Glomerular endothelial cell (primary cell): Measurements from ENCODE around the gene STIM2. TPM values are rescaled to one million over a fixed set of nuclear protein-coding genes. Genes with fewer than 3 reads are reported as not detected.
"Not testable (repeated sequence)": the region's sequence is repeated elsewhere in the genome, so short reads cannot be mapped to it uniquely, and the experiment has no call there.

Experiments used
- DNase-seq: peaks from one replicate; pipeline ENCODE4 v3.0.0-alpha.2; 2011; ENCODE audit warnings: low read depth, low spot score; ENCODE audit errors: extremely low read depth
- total RNA-seq: library from RNA; depleted of rRNA; stranded (reverse); fragments of >200 nt; gene quantifications from 2 replicates; pipeline ENCODE4 v1.2.3, GENCODE V29; 2015

Gene STIM2
- total RNA-seq, 1 donor from 2014 or later: 12.2 TPM

DNA sequence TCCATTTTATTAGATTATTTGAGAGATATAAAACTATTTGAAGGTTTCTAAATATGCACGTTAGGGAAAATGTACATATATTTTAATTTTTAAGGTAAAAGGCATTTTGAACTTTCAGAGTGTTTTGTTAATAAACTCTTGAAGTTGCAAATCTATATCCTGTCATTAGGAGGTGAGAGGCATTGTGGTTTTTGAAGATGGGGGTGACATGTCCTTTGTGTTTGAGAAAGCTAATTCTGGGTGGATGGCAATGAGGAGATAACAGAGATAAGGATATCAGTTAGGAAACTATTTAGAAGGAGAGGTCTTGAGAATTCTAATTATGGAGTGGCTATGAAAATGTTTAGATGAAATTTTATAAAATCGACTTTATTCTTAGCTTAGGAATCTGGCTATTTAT is 6.1 kb downstream of the STIM2 start:
- DNase-seq: no peak

DNA sequence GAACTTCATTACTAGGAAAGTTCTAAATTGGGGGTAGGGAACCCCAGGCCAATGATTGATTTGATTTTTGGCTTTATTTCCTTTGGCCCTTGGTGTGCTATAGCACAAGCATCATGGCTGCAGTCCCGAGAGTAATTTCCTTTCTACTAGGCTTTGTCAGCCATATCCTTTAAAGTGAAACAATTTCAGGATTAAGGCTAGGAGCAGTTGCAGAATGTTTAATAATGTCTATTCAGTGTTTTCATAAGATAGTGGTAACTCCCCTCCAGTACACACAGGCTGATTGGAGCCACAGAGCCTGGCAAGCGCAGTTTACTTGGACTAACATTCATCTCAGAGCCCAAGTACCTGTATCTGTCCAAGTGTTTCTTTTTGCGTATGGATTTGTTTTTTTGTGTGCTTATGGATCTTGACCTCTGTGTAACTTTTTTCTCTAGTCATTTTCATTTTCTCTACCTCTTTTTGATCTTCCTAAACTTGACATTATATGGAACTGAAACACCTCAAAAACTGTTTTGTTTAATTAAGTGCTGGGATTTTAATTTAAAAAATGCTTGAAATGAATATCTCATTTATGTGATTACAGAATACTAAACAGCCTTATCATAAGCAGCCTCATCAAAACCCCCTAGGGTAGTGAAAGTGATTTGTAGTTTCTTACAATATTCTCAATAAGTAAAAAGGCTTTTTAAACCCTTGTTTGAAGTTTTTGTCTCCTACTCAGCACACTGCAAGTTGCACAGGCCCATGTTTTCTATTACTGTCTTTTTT is 7.5 kb downstream of the STIM2 start:
- no peak for DNase-seq

DNA sequence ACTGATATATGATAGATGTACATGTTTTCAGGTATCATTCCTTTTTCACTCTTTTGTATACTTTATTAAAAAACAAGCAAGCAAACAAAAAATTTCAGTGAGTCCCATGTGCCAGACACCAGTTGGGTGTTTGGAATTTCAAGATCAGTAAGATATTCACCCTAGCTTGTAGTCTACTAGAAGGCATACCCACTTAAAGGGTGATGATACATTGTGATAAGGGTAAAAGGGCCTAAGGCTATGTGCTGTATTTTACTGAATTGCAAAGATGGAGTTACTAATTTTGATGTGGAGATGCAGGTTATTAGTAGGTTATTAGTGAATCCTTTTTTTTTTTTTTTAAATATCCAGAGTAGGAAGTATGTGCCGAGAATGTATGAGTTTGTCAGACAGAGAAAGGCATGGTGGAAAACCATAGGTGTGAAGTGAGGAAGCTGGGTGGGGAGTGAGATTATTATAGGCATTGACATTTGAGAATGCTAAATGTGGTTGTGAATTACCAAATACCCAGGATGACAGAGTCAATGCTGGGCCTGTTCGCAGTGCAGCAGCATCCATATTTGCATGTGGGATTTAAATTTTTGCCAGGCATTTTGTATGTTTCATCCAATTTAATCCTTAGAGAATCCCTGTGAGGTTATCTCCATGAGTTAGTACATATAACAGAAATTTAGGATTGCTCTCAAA is 10.1 kb downstream of the STIM2 start:
- no peak for DNase-seq

DNA sequence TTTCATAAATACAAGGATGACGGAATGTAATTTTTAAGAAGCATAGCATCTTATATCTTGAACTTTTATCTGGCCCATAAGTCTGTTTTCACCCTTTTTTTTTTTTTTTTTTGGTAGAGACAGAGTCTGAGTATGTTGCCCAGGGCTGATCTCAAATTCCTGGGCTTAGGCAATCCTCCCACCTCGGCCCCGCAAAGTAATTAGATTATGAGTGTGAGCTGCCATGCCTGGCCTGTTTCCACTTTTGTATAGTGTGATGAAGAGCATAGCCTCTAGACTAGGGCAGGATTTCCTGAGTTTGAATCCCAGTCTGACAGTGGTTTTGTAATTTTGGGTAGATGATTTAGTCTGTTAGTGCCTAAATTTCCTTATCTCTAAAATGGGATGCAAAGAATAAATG is 11.0 kb downstream of the STIM2 start:
- DNase-seq: no peak

DNA sequence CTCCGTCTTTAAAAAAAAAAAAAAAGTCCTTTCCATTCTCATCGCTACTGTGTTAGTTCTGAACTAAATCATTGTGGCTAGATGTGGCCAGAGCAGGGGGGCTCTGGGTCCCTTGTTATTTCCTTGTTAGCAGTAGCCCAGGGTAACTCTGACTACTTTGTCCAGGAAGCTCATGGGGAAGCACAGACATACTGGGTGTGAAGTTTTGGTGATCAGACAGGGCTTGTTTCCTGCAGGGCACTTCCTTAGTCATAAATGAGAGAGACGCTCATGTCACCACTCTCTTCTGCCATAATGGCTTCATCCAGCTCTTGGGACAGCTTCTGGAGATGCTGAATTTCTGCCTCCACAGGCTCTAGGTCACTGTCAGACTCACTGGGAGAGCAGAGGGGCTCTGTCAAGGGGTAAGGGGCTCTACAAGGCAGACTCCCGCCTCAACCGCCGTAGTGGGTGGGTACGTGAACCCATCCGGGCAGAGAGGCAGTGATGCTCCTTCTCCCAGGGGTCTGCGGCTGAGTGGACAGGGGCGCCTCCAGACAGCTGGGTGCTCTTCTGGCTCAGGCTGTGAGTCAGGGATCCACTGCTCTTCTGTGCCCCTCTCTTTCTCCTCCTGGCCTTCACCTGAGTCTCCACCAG is 12.9 kb downstream of the STIM2 start:
- DNase-seq: no peak

DNA sequence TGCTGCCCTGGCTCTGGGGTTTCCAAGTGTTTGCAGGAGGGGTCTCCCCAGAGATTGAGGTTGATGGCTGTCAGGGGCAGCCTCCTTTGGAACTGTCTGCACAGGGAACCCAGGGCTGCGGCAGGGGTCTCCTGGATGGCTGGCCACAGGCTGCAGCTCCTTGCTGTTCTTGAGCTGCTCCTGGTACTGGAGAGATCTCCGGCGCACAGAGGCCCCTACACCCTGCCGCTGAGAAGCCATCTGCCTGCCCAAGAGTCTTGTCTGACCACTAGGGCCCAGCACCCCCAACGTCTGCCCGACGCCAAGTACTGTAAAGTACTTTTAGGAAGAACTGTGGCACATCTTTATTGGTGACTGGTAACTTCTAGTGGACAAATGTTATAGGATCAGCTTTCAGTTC is 13.5 kb downstream of the STIM2 start:
- DNase-seq: no peak

DNA sequence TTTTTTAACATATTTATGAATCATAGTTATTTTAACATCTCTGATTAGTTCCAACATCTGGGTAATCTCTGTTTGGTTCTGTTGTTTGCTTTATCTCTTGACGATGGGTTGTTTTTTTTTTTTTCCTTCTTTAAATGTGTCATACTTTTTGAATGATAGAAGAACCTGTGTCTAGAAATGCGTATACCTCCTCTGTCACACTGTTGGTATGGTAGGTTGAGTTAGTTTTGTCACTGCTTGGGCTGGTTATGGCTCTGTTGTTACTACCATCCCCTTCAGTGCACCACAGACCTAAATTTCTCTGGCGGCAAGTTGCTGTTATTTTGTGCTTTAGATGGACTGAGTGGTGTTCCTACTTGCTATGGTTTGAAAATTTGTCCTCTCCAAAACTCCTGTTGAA is 16.8 kb downstream of the STIM2 start:
- DNase-seq: no peak

DNA sequence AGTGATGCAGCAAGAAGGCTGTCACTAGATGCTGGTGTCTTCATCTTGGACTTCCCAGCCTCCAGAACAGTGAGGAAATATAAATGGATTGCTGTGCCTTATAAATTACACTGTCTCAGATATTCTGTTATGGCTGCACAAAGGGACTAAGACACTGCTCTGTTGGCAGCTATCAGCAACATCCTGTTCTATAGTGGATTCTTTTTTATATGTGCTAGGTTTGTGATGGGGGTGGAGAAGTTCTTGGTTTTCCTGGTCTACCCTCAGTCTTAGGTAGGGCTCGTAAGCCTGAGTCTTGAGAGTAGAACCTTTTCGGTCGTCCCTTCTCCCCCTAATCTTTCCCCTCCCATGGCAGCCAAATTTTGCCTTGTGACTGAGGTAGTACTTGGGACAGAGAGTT is 17.3 kb downstream of the STIM2 start:
- DNase-seq: no peak

DNA sequence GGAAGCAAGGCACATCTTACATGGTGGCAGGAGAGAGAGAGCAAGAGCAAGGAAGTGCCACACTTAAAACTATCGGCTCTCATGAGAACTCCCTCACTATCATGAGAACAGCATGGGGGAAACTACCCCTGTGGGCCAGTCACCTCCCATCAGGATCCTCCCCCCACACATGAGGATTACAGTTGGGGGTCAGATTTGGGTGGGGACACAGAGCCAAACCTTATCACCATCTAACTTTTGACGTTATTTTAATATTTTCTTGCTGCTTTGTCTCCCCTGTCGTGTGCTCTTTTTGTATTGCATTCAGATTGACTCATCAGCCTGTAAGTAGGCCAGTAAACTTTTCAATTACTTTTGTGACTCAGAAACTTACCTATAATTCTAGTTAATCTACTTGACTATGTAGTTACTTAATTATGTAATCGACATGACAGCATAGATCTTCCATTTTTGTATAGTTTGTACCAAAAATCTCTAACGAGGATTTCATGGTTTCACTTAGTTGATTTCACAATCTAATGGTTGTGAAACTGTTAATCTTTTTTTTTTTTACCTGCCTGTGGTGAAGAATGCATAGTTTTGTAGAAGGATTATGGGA is 18.3 kb downstream of the STIM2 start:
- no peak for DNase-seq

DNA sequence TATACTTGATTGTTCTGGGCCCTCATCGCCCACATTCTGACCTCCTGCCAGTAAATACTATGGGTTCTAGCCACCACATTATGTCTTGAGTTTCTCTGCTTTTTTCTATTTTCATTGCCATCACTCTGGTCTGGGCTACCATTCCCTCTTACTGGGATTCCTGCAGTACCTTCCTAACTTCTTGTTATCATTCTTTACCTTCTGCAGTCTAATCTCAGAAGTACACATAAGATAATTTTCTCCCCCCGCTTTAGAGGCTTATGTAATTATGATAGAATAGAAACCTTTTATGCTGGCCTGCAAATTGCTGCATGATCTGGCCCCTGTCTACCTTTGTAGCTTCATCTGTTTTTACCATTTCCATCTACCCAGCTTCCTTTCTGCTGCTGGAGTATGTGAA is 19.2 kb downstream of the STIM2 start:
- DNase-seq: no peak

DNA sequence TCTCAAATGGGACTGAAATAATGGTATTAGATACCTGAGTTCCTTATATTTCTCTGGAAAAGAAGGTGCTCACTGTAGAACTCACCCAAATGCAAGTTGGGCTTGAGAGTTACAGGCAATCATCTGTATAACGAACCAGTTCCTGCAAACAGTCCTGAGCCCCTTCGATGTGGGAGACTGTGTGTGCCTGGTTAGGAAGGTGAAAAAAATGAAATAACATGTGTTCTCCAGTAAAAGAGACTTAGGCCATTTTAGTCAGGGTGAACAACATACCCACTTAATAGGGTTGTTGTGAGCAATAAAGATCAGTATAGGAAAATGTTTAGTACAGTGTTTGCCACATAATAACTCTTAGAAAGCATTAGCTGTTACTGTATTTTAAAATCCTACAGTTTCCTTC is 23.4 kb downstream of the STIM2 start:
- no peak for DNase-seq

DNA sequence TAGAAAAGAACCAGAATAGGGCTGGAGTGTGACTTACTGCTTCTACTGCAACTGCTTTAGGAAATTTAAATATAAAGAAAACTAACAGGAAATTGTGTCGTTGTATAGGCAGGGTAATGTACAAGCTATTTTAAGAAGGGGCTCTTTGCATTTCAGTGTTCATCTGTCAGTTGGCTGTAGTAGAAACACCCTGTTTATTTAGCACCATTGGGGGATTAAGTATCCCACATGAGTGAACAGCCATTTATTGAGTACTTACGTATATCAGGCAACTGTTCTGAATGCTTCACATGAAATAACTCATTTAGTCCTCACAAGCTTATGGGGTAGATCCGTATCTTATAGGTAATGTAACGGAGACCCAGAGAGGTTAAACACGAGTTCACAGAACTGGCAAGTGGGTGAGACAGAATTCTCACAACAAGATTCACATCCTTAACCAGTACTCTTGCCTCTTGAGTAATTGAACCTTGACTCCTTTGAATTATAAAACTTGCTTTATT is 23.9 kb downstream of the STIM2 start:
- DNase-seq: no peak

DNA sequence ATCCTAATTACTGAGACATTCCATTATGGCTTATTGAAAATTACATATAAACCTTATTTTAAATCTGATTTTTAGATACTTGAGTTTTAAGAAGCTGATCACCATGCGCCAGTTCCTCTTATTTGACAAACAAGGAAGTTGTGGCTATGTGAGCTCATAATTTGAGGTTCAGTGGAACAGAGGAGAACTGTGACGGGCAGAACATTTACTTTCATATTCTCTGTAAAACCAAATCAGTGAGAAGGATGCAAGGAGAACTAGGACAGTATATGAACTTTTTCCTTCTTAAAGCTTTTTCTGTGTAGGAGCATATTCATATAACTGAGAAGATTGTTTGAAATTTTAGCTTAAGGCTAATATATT is 25.3 kb downstream of the STIM2 start:
- no peak for DNase-seq

DNA sequence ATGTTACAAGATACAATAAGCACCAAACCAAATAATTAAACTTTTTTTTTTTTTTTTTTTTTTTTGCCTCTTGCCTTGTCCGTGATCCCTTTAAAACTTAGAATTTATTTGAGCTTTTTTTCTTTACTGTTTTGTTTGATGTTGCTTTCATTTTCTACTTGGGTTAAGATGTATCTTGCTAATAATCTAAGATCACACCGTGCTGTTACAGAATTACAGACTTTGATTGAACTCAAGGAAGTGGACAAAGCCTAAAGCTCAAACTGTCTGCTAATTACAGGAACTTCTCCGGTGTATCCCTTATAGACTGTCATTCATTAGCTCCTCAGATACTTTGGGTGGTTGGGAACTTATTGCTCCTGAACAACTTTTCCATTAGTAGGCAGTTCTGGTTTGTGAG is 26.5 kb downstream of the STIM2 start:
- no peak for DNase-seq

DNA sequence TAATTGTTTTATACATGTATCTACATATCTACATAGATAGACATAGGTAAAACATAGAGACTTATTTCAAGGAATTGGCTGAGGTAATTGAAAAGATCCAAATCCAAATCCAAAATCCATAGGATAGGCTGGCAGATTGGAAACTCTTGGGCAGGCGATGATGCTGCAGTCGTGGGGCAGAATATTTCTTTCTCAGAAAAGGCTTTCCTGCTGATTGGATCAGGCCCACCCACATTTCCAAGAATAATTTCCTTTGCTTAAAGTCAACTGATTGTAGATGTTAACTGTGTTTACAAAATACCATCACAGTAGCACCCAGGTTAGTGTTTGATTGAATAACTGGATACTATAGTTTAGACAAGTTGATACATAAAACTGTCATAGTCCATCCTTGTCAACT is 27.2 kb downstream of the STIM2 start:
- DNase-seq: no peak

DNA sequence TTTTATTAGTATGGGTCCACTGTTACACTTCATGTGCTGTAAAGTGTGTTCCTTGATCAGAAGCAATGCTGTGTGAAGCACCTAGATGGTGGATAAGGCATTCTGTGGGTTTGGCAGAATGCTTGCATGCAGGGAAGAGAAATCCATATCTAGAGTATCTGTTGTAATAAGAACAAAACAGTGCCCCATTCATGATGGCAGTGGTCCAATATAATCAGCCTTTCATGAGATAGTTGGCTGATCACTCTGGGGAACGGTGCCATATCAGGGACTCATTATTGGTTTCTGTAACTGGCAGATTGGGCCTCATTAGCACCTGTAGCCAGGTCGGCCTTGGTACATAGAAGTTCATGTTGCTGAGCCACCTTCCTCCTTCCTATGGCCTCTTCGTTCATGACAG is 28.7 kb downstream of the STIM2 start:
- DNase-seq: no peak

DNA sequence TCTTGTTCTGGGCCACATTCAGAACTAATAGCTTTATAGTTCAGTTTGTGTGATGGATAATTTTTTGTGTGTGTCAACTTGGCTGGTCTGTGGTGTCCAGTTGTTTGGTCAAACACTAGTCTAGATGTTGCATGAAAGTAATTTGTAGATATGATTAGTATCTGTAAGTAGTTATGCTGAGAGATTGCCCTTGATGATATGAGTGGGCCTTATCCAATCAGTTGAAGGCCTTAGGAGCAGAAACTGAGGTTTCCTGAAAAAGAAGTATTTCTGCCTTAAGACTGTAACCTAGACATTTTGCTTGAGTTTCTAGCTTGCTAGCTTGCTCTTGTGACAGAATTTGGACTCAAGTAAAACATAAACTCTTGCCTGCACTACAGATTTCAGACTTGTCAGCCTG is 30.4 kb downstream of the STIM2 start:
- no peak for DNase-seq

DNA sequence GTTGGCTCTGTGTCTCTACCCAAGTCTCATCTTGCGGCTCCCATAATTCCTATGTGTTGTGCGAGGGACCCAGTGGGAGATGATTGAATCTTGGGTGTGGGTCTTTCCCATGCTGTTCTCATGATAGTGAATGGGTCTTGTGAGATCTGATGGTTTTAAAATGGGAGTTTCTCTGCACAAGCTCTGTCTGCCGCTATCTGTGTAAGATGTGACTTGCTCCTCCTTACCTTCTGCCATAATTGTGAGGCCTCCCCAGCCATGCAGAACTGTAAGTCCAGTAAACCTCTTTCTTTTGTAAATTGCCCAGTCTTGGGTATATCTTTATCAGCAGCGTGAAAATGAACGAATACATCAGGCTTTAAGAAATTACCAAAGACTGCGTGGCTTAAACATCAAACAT is 31.2 kb downstream of the STIM2 start:
- DNase-seq: no peak

DNA sequence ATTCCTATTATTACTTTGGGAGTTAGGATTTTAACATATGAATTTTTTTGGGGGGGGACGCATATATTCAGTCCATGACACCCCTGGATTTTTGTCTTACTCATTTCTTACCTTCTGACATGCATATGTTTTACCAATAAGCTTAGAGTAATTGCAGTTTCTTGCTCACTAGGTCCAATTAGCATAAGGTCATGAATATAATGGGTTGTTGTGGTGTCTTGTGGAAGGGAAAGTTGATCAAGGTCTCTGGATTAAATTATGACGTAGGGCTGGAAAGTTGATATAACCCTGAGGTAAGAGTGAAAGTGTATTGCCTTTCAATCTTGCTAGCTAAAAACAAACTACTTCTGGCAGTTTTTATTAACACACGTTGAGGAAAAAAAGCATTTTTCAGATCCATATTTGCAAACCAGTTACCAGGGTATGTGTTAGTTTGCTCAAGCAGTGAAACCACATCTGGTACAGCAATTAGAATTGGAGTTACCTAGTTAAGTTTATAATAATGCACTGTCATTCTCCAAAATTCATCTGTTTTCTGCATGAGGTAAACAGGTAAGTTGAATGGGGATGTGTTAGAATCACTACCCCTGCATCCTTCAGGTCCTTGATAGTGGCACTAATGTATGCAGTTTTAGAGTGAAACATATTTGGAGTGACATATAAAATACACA is 32.0 kb downstream of the STIM2 start:
- no peak for DNase-seq

DNA sequence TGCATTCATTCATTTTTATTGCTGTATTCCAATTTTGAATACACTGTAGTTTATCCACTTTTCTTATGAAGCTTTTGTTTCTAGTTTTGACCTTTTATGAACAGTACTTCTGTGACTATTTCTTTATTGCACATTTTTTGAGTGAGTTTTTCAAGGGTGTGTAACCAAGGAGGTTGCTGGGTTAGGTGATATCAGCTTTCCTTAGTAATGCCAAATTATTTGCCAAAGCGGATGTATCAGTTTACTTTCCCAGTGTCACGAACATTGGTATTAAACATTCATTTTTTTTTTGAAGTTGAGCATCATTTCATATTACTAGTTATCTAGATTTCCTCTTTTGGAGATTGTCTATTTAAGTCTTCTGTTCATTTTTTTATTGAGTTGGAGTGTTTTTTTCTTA is 32.9 kb downstream of the STIM2 start:
- DNase-seq: no peak

DNA sequence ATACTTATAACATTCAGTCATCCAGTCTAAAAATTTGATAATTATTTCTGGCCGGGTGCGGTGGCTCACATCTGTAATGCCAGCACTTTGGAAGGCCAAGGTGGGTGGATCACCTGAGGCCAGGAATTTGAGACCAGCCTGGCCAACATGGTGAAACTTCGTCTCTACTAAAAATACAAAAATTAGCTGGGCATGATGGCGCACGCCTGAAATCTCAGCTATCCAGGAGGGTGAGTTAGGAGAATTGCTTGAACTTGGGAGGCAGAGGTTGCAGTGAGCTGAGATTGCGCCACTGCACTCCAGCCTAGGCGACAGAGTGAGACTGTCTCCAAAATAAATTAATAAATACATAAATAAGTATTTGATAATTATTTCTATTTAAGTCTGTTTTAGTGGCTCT is 34.2 kb downstream of the STIM2 start:
- not testable (repeated sequence) for DNase-seq
